NB4 (cell line): Measurements from ENCODE around the gene NRP1.

Experiments
- DNase-seq: peaks from one replicate; pipeline ENCODE4 v3.0.0; 2010; ENCODE audit warnings: low read depth
- H3K4me3 ChIP-seq: one replicate; pipeline ENCODE4 v1.5.1; 2011; ENCODE audit warnings: mild to moderate bottlenecking, low read depth, low read length, moderate library complexity
- MYC ChIP-seq: IDR thresholded peaks from 2 replicates; pipeline ENCODE4 v1.6.1; 2011; ENCODE audit warnings: low read depth, low read length
- POLR2A ChIP-seq: IDR thresholded peaks from 2 replicates; pipeline ENCODE4 v1.6.1; 2011; ENCODE audit warnings: mild to moderate bottlenecking; ENCODE audit not compliant: insufficient read length; ENCODE audit errors: extremely low read depth
- TF ChIP-seq, protein P1 (sequence below): IDR thresholded peaks from 2 replicates; pipeline ENCODE4 v1.6.1; 2011; ENCODE audit warnings: low read depth, low read length
- TF ChIP-seq, protein P2 (sequence below): IDR thresholded peaks from one replicate; pipeline ENCODE4 v1.5.1; 2012; ENCODE audit warnings: low read depth, low read length

NRP1 gene

DNA sequence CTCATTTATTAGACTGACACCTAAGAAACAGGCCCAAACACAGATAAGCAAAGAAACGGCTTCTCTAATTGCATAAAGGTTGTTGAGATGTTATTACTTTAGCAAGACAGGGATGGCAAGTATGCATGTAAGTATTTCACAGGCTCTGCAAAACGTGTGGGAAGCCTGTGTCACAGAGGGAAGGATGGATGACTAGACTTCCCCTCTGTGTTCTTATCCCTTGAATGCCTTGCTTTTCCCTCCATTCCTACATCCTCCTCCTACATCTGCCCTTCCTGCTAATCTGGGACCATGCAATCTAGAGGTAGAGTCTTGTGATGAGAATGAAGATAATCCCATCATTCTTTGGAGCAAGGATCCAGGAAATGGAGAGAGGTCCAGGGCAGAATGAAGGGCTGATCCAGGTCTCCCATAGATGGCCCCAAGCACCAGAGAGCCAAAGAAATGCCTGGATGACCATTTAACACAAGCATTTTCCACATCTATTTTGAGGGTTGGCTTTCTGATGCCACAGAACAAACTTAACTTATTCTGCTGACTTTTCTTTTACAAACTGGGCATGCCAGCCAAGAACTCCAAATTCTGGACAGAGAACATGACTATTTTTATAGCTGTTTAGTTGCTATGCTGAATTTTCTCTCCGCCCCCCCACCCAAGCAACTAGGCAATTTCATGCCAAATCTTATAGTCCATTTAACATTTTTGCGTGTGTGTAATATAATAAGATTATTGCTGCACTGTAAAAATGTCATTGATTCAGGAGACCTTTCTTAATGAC is 48.1 kb downstream of the NRP1 start:
- no peak overlapping the region for H3K4me3 ChIP-seq
- TF ChIP-seq, protein P1, sequence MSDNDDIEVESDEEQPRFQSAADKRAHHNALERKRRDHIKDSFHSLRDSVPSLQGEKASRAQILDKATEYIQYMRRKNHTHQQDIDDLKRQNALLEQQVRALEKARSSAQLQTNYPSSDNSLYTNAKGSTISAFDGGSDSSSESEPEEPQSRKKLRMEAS = no peak
- TF ChIP-seq MYC = no peak
- TF ChIP-seq POLR2A = no peak
- TF ChIP-seq, protein P2, sequence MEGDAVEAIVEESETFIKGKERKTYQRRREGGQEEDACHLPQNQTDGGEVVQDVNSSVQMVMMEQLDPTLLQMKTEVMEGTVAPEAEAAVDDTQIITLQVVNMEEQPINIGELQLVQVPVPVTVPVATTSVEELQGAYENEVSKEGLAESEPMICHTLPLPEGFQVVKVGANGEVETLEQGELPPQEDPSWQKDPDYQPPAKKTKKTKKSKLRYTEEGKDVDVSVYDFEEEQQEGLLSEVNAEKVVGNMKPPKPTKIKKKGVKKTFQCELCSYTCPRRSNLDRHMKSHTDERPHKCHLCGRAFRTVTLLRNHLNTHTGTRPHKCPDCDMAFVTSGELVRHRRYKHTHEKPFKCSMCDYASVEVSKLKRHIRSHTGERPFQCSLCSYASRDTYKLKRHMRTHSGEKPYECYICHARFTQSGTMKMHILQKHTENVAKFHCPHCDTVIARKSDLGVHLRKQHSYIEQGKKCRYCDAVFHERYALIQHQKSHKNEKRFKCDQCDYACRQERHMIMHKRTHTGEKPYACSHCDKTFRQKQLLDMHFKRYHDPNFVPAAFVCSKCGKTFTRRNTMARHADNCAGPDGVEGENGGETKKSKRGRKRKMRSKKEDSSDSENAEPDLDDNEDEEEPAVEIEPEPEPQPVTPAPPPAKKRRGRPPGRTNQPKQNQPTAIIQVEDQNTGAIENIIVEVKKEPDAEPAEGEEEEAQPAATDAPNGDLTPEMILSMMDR = no peak
- no peak for DNase-seq

DNA sequence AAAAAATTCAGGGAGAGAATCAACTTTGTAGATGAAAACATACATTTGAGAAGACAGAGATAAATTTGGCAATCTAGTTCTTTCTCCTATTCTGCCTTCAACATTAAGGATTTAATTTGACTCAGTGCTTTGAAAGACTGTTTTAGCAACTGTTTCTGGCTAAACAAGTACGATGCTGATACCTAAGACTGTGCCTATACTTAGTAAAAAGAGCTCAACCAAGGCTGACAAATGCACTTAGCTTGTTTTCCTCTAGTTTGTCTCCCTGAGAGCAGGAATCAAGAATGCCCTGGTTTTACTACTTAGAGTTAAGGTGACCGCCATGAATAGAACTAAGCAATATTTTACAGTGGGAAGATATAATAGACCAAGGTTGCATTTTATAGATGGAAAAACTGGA is 49.5 kb downstream of the NRP1 start:
- no peak for DNase-seq
- no peak overlapping the region for H3K4me3 ChIP-seq
- TF ChIP-seq, protein P1 = no peak
- TF ChIP-seq, protein P2 = no peak
- TF ChIP-seq MYC (no peak), POLR2A (no peak)

DNA sequence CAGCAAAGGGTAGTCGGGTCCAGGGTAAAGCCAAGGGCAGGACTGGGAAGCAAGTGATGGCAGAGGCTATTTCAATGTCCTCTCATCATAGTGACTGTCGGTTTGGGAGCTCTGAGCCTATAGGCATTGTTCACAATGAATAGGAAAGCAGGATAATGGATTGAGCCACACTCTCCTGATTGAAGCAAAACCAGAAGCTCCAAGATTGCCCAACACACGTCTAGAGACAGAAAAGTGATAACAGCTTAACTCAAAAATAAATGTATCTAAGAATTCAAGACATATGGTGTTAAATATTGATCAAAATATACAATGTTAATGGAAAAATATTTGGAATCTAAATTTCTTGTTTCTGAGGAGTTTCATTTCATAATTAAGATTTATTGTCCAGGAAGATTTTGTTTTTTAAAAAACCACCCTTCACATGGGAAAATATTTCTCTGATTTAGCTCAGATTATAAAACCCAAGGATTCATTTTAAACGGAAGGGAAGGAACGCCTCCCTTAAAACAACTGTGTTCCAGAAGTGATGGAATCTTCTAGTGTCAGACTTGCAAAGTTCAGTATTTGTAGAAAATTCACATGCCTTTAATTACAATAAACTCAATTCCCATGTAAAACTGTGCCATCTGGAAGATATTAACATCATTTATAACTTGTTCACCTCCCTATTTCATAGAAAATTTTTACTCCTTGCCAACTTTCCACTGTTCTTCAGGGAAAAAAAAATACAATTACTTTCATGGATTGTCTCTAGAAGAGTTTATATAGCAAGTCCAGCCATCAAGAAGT is 54.5 kb downstream of the NRP1 start:
- no peak for DNase-seq
- H3K4me3 ChIP-seq = no peak overlapping the region
- no peak for TF ChIP-seq POLR2A
- TF ChIP-seq, protein P2 = no peak
- TF ChIP-seq, protein P1 = no peak
- TF ChIP-seq MYC = no peak

DNA sequence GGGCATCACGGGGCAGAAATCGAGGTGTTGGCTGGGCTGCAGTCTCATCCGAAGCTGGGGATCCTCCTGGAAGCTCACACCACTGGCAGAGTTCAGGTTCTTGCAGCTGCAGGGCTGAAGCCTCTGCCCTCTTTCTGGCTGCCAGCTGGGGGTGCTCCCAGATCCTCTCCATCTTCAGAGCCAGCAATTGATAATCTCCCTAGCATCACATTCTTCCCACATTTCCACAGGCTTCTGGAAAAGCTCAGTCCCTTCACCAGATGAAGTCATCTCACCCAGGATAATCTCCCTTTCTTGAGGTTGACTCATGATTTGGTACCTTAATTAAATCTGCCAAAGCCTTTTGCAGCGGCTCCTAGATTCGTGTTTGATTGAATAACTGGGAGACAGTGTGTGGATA is 55.2 kb downstream of the NRP1 start:
- TF ChIP-seq, protein P1 = no peak
- no peak for DNase-seq
- no peak overlapping the region for H3K4me3 ChIP-seq

DNA sequence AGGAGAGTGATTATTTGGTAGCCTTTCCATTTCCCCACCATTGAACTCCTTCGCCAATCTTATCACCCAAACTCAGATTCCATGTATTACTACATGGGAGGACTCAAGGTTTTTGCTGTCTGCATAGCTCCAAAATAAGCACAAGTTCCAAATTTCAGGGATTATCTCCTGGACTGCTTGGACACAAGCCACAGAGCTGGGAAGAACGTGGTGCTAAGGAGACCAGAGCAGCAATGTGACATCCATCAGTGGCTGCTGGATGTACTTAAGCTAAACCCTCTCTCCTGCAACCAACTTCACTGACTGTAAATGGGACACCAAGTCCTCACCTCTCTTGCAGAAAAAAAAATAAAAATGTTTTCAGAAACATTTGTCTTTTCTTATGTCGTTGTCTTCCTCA is 56.3 kb downstream of the NRP1 start:
- H3K4me3 ChIP-seq = no peak overlapping the region
- no peak for TF ChIP-seq MYC
- DNase-seq = no peak

DNA sequence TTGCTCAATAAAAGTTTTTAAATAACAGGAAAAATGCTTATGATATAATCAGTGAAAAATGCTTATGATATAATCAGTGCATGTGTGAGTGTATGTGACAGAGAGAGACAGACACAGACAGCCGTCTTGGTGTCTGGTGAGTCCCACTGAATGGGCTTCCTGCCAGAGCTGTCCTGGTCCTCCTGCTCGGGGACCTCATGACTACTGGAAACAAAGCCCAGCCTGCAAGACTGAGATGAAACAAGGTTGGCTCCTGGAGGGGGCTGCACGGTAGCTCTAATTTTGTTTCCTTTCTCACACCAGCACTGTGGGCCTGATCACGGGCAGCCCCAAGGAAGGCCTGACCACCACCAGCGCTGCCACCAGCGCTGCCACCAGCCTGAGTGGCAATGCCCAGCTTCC is 57.3 kb downstream of the NRP1 start:
- no peak for DNase-seq
- H3K4me3 ChIP-seq = no peak overlapping the region
- TF ChIP-seq, protein P1 = no peak
- TF ChIP-seq MYC = no peak
- TF ChIP-seq, protein P2 = no peak
- no peak for TF ChIP-seq POLR2A
